Caco-2 (cell line): ENCODE results near the gene SPATA21. TPM values are rescaled to one million over a fixed set of nuclear protein-coding genes. Genes with fewer than 3 reads are reported as not detected.

Source experiments
- BruUV-seq: library from RNA; stranded (reverse); fragments of 400-500 nt; replicated peaks from 2 replicates; lab custom pipeline; 2021; lab: Mats Ljungman, UMichigan
- CTCF ChIA-PET: fragments of 300-600 bp; sonication (Branson Sonifier 250); formaldehyde crosslinking; loops from one replicate; lab custom pipeline; 2022; ENCODE audit warnings: antibody characterized with exemption; lab: Charles Lee
- POLR2A ChIA-PET: fragments of 300-600 bp; sonication (Branson Sonifier 250); formaldehyde crosslinking; loops from one replicate; lab custom pipeline; 2022; ENCODE audit warnings: antibody characterized with exemption; lab: Charles Lee
- DNase-seq, 2 experiments: peaks; one replicate each; pipeline versions ENCODE4 v3.0.0 to v3.0.0-alpha.2; 2020 to 2022
- H3K27me3 ChIP-seq: replicated peaks from 2 replicates; pipeline ENCODE4 v1.6.0; 2011; ENCODE audit warnings: low read length; ENCODE audit not compliant: control insufficient read depth, insufficient read depth
- H3K36me3 ChIP-seq: 2 replicates; pipeline ENCODE4 v1.5.1; 2011; ENCODE audit warnings: low read length; ENCODE audit not compliant: control insufficient read depth, insufficient read depth
- H3K4me1 ChIP-seq: fragments of 250-450 bp; sonication (Bioruptor Pico); 2 replicates; pipeline ENCODE4 v1.5.1; 2020; ENCODE audit warnings: mild to moderate bottlenecking
- H3K4me3 ChIP-seq: 2 replicates; pipeline ENCODE4 v1.5.1; 2011; ENCODE audit warnings: low read depth, mild to moderate bottlenecking, control low read depth, low read length
- H3K9me3 ChIP-seq: fragments of 250-450 bp; sonication (Bioruptor Pico); 2 replicates; pipeline ENCODE4 v1.5.1; 2020; ENCODE audit warnings: mild to moderate bottlenecking, moderate library complexity
- H3K27ac Mint-ChIP-seq: one replicate; pipeline ENCODE4 v1.8.0; 2022; ENCODE audit warnings: mixed read lengths; ENCODE audit not compliant: unreplicated experiment
- H3K27me3 Mint-ChIP-seq: one replicate; pipeline ENCODE4 v1.8.0; 2022; ENCODE audit warnings: mixed read lengths; ENCODE audit not compliant: insufficient read depth, unreplicated experiment
- H3K36me3 Mint-ChIP-seq: one replicate; pipeline ENCODE4 v1.8.0; 2022; ENCODE audit warnings: mild to moderate bottlenecking, mixed read lengths; ENCODE audit not compliant: insufficient read depth, unreplicated experiment
- H3K4me1 Mint-ChIP-seq: one replicate; pipeline ENCODE4 v1.8.0; 2022; ENCODE audit warnings: low read depth, mixed read lengths; ENCODE audit not compliant: unreplicated experiment
- H3K4me3 Mint-ChIP-seq: one replicate; pipeline ENCODE4 v1.8.0; 2022; ENCODE audit warnings: mild to moderate bottlenecking, moderate library complexity, mixed read lengths; ENCODE audit not compliant: unreplicated experiment
- H3K9me3 Mint-ChIP-seq: one replicate; pipeline ENCODE4 v1.8.0; 2022; ENCODE audit warnings: mixed read lengths; ENCODE audit not compliant: unreplicated experiment
- intact Hi-C: fragments of 100-400 bp; cut with micrococcal nuclease; formaldehyde crosslinking; loops from one replicate; pipeline ENCODE4 v1.10.0; 2022; ENCODE audit not compliant: unreplicated experiment
- total RNA-seq: library from RNA; stranded (reverse); gene quantifications from 2 replicates; pipeline ENCODE4 v1.2.3, GENCODE V29; 2022
- TF ChIP-seq, protein P1 (sequence below), 2 experiments: fragments of 200-600 bp in 1 of 2; IDR thresholded peaks; 1 replicate in 1 of 2; 2 replicates in 1 of 2; pipeline versions ENCODE4 v1.5.1 to v1.8.0; 2011 to 2022; ENCODE audit warnings: antibody characterized with exemption in 1 of 2, control low read depth in 1 of 2, inconsistent platforms in 1 of 2, low read depth in 1 of 2, low read length in 1 of 2, mild to moderate bottlenecking in 1 of 2, moderate library complexity in 1 of 2; ENCODE audit not compliant: insufficient read depth in 1 of 2, severe bottlenecking in 1 of 2, unreplicated experiment in 1 of 2

The SPATA21 gene
- total RNA-seq, 1 experiment from 2014 or later, result not detected

DNA sequence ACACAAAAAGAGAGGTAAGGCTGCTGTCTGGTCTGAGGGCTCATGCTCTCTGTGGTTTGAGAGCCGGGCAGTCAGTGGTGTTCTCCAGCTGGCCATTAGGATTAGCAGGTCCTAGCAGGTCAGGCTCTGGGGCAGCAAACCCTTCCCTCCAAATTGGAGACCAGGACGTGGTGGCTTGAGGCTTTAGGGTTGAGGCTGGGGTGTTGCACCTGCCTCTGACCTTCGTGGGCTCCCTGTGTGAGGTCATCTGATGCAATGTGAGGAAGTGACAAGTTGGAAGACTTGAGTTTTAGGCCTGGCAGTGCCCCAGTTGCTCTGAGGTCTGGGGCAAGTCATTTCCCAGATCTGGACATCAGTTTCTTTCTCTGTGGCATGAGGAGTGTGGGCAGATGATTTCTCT is 45.8 kb downstream of the SPATA21 start:
- no peaks in the 10 kb centered on the region for H3K9me3 ChIP-seq
- H3K4me3 ChIP-seq, result no peak overlapping the region
- peaks cover 19% of the 10 kb centered on the region for H3K36me3 Mint-ChIP-seq
- H3K4me1 ChIP-seq, result no peaks in the 10 kb centered on the region
- H3K27ac Mint-ChIP-seq, result no peak overlapping the region
- peaks cover 7% of the 10 kb centered on the region for H3K4me1 Mint-ChIP-seq
- no peaks in the 10 kb centered on the region for H3K27me3 ChIP-seq
- ChIA-PET CTCF (no interaction called here), POLR2A (no interaction called here)
- no peak for DNase-seq
- BruUV-seq, result no TSS peak
- H3K9me3 Mint-ChIP-seq, result no peaks in the 10 kb centered on the region
- TF ChIP-seq, protein P1, sequence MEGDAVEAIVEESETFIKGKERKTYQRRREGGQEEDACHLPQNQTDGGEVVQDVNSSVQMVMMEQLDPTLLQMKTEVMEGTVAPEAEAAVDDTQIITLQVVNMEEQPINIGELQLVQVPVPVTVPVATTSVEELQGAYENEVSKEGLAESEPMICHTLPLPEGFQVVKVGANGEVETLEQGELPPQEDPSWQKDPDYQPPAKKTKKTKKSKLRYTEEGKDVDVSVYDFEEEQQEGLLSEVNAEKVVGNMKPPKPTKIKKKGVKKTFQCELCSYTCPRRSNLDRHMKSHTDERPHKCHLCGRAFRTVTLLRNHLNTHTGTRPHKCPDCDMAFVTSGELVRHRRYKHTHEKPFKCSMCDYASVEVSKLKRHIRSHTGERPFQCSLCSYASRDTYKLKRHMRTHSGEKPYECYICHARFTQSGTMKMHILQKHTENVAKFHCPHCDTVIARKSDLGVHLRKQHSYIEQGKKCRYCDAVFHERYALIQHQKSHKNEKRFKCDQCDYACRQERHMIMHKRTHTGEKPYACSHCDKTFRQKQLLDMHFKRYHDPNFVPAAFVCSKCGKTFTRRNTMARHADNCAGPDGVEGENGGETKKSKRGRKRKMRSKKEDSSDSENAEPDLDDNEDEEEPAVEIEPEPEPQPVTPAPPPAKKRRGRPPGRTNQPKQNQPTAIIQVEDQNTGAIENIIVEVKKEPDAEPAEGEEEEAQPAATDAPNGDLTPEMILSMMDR (IDR thresholded peaks at IDR 0.05; ENCODE audit: insufficient read depth in 1 of 2, low read depth in 1 of 2, low read length in 1 of 2, severe bottlenecking in 1 of 2, unreplicated experiment in 1 of 2), result no peak
- intact Hi-C loops, result no loop called here
- H3K4me3 Mint-ChIP-seq, result no peak overlapping the region
- no peaks in the 10 kb centered on the region; the same call in 1 of the 2 replicates for H3K36me3 ChIP-seq
- H3K27me3 Mint-ChIP-seq, result no peaks in the 10 kb centered on the region

DNA sequence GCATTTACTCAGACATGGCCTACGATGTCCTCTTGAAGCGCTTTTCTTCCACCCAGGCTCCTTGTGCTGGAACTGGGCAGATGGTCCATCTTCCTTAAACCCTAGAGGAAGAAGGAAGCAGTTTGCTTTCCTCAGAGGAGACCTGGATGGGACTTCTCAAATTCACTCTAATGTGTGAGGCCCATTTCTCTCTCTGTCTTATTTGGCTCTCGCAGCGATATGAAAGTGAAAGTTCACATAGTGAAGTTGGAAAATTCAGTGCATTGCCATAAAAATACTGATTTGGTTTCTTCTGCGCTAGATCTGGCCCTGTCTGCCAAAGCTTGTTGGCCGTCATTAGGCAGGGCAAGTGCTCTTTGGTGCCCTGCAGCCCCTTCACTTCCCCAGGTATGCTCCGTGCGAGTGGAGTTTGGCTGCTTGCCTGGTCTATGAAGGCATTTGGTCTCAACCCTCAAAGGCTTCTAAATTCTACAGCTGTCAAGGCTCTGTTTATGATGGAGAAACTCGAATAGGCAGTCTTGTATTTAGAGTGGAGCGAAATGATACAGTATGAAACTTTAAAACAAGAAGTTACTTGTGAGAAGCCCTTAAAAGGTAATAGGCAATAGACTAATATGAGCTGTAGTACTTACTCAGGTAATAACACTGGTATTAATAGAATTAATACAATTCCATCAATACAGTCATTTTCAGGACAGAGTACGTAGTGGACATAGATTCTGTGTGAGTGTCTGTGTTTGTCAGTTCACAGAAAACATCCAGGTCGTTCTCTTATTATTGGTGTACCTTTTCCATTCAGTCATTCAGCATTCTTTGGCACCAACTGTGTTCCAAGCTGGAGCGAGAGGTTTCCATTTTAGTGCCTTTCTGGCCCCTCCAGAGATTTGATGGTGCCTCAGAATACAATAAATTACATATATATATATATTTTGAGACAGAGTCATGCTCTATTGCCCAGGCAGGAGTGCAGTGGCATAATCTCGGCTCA is 49.7 kb downstream of the SPATA21 start:
- Mint-ChIP-seq H3K27me3 (no peaks in the 10 kb centered on the region), H3K9me3 (no peaks in the 10 kb centered on the region), H3K36me3 (peaks cover 13% of the 10 kb centered on the region), H3K27ac (no peak overlapping the region), H3K4me1 (peaks cover 7% of the 10 kb centered on the region), H3K4me3 (no peak overlapping the region)
- Histone ChIP-seq H3K9me3 (no peaks in the 10 kb centered on the region), H3K4me1 (no peaks in the 10 kb centered on the region), H3K36me3 (no peaks in the 10 kb centered on the region; the same call in 1 of the 2 replicates), H3K27me3 (no peaks in the 10 kb centered on the region), H3K4me3 (no peak overlapping the region)
- TF ChIP-seq, protein P1 (IDR thresholded peaks at IDR 0.05; ENCODE audit: insufficient read depth in 1 of 2, low read depth in 1 of 2, low read length in 1 of 2, severe bottlenecking in 1 of 2, unreplicated experiment in 1 of 2), result no peak
- DNase-seq, result no peak
- BruUV-seq, result no TSS peak
- POLR2A ChIA-PET, result no interaction called here
- intact Hi-C loops, result no loop called here
- CTCF ChIA-PET, result no interaction called here

DNA sequence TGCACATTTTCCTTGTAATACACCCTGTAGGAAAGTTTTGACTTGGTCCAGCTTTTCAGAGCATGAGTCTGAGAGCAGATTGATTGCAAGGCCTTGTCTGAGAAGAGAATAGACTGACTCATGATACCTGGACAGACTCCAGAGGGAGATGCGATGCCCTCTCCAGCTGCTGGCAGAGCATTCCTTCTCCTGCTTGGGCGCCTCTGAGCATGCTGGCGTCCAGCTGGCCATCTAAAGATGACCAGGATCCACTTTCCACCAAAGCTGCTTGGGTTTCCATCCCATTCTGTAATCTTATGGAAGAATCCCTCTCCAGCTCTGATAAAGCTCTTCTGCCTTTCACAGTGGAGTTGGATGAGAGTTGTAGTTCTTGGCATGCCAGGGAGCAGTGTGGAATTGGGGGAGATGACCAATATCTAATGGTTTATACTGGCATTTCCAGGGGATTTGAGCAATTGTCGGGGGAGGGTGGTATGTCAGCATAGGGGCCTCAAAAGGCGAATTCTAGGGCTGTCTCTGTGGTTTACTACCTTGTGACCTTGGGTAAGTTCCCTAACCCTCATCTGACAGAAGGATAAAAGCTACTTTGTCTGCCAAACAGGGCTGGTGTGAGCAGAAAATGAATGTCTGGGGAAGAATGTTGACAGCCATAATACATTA is 50.6 kb downstream of the SPATA21 start:
- Histone ChIP-seq H3K9me3 (no peaks in the 10 kb centered on the region), H3K4me1 (no peaks in the 10 kb centered on the region), H3K4me3 (no peak overlapping the region), H3K27me3 (no peaks in the 10 kb centered on the region), H3K36me3 (no peaks in the 10 kb centered on the region; the same call in 1 of the 2 replicates)
- no TSS peak for BruUV-seq
- Mint-ChIP-seq H3K9me3 (no peaks in the 10 kb centered on the region), H3K4me1 (peaks cover 7% of the 10 kb centered on the region), H3K36me3 (peaks cover 15% of the 10 kb centered on the region), H3K27ac (no peak overlapping the region), H3K27me3 (no peaks in the 10 kb centered on the region), H3K4me3 (no peak overlapping the region)
- DNase-seq, result no peak
- ChIA-PET CTCF (no interaction called here), POLR2A (no interaction called here)
- intact Hi-C loops, result no loop called here
- TF ChIP-seq, protein P1 (IDR thresholded peaks at IDR 0.05; ENCODE audit: insufficient read depth in 1 of 2, low read depth in 1 of 2, low read length in 1 of 2, severe bottlenecking in 1 of 2, unreplicated experiment in 1 of 2), result no peak
